GM12865 (cell line): ENCODE data around the gene MCF2L.

ENCODE experiments used
- DNase-seq: peaks from one replicate; pipeline ENCODE4 v3.0.0; 2010; ENCODE audit warnings: low read depth
- H3K4me3 ChIP-seq: 2 replicates; pipeline ENCODE4 v1.5.1; 2011; ENCODE audit warnings: mild to moderate bottlenecking, low read depth, low read length, control low read depth
- TF ChIP-seq, protein P1 (sequence below): IDR thresholded peaks from 2 replicates; pipeline ENCODE4 v1.5.1; 2011; ENCODE audit warnings: low read length, control low read depth, low read depth, inconsistent platforms; ENCODE audit not compliant: insufficient read depth; ENCODE audit errors: missing control alignments

The MCF2L gene

DNA sequence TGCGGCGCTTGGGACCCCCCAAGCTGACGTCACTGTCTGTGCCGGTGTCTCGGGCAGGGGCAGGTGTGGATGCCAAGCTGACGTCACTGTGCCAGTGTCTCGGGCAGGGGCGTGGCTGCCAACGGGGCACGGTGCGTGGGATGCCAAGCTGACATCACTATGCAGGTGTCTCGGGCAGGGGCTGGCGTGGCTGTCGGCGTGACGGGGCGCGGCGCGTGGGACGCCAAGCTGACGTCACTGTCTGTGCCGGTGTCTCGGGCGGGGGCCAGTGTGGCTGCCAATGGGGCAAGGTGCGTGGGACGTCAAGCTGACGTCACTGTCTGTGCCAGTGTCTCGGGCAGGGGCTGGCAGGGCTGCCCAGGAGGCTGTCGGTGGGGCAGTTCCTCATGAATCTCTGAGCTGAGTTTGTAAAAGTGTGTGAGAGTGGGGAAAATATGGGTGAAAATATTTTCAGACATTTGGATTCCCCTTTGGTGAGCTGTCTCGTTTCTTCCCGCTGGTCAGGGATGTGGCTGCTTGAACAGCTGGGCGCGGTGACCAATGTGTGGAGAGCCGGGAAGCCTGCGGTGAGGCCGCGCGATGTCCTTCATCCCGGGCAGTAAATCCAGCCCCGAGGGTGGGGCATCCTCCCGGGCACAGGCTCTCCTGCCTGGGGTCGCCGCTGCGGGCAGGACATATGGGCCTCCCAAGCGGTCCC is 25.2 kb downstream of the MCF2L start:
- TF ChIP-seq, protein P1, sequence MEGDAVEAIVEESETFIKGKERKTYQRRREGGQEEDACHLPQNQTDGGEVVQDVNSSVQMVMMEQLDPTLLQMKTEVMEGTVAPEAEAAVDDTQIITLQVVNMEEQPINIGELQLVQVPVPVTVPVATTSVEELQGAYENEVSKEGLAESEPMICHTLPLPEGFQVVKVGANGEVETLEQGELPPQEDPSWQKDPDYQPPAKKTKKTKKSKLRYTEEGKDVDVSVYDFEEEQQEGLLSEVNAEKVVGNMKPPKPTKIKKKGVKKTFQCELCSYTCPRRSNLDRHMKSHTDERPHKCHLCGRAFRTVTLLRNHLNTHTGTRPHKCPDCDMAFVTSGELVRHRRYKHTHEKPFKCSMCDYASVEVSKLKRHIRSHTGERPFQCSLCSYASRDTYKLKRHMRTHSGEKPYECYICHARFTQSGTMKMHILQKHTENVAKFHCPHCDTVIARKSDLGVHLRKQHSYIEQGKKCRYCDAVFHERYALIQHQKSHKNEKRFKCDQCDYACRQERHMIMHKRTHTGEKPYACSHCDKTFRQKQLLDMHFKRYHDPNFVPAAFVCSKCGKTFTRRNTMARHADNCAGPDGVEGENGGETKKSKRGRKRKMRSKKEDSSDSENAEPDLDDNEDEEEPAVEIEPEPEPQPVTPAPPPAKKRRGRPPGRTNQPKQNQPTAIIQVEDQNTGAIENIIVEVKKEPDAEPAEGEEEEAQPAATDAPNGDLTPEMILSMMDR: no peak
- H3K4me3 ChIP-seq: no peak overlapping the region
- DNase-seq: no peak

GRCh38 chr13:112994781-112995355 is 25.9 kb downstream of the MCF2L start:
- TF ChIP-seq, protein P1: no peak
- no peak for DNase-seq
- H3K4me3 ChIP-seq: no peak overlapping the region

DNA sequence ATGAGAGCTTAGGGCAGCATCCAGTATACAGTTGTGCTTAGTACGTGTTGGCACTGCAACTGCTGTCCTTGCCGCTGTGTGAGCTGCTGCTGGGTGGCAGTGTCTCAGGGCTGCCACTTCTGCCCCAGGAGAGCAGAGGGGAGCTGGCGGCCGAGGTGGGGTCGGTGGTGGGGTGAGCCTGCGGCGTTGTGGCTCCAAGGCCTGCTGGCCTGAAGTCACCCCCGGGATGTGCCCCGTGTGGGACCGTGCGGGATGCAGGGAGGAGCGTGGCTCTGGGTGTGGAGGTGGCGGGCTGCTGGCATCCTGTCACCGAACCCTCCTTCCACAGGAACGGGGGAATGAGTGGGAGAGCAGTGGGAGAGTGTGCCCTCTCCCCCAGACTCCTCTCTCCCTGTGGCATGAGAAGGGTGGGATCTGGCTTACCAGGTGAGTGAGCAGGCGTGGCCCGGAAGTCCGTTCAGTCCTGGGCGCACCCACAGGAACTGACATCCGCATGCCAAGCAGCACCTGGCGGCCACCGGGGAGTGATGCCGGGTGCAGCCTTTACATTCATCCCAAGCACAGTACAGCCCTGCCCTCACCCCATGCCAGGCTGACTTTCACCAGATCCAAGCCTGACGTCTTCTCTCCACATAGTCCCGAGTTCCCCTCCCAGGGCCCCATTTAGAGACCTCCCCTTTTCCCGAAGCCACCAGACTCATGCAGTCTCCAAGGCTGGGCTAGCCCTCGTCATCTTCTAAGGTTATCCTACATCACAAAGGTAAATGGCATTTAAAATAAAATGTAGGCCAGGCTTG is 26.6 kb downstream of the MCF2L start:
- TF ChIP-seq, protein P1: no peak
- DNase-seq: no peak
- no peak overlapping the region for H3K4me3 ChIP-seq

DNA sequence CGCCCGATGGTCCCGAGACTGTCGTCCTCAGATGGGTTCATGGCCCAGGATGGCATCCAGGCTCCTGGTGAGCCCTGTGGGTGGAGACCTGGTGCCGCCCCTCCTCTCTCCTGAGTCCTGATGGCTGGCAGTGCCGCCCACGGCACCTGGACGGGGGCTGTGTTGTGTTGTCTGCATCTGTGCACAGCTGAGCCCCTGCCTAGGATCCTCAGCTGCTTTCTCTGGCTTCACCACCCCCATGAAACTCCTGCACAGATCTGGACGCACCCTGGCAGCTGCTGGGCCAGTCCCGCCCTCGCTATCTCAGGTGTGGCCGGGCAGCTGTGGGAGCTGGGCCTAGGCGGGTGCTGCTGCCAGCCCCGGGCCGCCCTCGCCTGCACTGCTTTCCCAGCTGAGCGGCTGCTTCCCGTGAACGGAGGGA is 27.7 kb downstream of the MCF2L start:
- no peak overlapping the region for H3K4me3 ChIP-seq
- TF ChIP-seq, protein P1: no peak
- no peak for DNase-seq

GRCh38 chr13:112997188-112998130 is 28.4 kb downstream of the MCF2L start:
- H3K4me3 ChIP-seq: no peak overlapping the region
- TF ChIP-seq, protein P1: no peak
- DNase-seq: no peak

- no peak for DNase-seq
- TF ChIP-seq, protein P1: no peak
- no peak overlapping the region for H3K4me3 ChIP-seq
Measured at GRCh38 chr13:112998521-112999280, 29.7 kb downstream of the MCF2L start.
